Measurements from ENCODE around the gene RPRD1B.

DNA sequence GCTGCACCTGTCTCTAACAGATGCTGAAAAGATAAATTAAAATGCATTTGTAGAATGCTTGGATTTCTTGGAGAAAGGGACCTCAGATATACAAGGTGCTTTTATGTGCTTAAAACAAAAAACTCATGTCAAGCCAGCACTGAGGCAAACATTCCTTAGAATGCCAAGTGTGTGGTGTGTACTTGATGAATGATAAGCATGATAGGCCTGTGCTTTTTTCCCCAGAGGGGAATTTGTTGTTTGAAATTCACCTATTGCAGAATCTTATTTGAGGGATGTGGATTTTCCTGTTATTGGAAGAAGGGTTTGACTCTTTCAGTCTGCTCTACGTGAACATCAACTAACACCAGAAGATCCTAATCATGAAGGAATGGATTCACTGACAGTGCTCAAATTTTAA is 29.1 kb upstream of the RPRD1B start:
- TF ChIP-seq, protein P1, sequence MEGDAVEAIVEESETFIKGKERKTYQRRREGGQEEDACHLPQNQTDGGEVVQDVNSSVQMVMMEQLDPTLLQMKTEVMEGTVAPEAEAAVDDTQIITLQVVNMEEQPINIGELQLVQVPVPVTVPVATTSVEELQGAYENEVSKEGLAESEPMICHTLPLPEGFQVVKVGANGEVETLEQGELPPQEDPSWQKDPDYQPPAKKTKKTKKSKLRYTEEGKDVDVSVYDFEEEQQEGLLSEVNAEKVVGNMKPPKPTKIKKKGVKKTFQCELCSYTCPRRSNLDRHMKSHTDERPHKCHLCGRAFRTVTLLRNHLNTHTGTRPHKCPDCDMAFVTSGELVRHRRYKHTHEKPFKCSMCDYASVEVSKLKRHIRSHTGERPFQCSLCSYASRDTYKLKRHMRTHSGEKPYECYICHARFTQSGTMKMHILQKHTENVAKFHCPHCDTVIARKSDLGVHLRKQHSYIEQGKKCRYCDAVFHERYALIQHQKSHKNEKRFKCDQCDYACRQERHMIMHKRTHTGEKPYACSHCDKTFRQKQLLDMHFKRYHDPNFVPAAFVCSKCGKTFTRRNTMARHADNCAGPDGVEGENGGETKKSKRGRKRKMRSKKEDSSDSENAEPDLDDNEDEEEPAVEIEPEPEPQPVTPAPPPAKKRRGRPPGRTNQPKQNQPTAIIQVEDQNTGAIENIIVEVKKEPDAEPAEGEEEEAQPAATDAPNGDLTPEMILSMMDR (IDR thresholded peaks at IDR 0.05; ENCODE audit: extremely low read depth in 1 of 2, insufficient read depth in 1 of 2, low read depth in 1 of 2, low read length in 2 of 2) = no peak
- TF ChIP-seq POLR2A (IDR thresholded peaks at IDR 0.05; ENCODE audit: low read depth, low read length) (no peak), MYC (IDR thresholded peaks at IDR 0.05; ENCODE audit: low read depth, low read length) (no peak), EZH2 (IDR thresholded peaks at IDR 0.05; ENCODE audit: borderline replicate concordance, low read depth, low read length, severe bottlenecking) (no peak), JUN (IDR thresholded peaks at IDR 0.05; ENCODE audit: borderline replicate concordance, insufficient read depth, insufficient read length, low read depth) (no peak), POLR2AphosphoS5 (IDR thresholded peaks at IDR 0.05; ENCODE audit: insufficient read depth, low read depth, low read length) (no peak), FOS (IDR thresholded peaks at IDR 0.05; ENCODE audit: borderline replicate concordance, insufficient read depth, low read length) (no peak)
- TF ChIP-seq, protein P2, sequence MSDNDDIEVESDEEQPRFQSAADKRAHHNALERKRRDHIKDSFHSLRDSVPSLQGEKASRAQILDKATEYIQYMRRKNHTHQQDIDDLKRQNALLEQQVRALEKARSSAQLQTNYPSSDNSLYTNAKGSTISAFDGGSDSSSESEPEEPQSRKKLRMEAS (IDR thresholded peaks at IDR 0.05; ENCODE audit: insufficient read depth, insufficient read length) = no peak
